ENCODE data around the gene CAPZA2. TPM values are rescaled to one million over a fixed set of nuclear protein-coding genes. Genes with fewer than 3 reads are reported as not detected.

CAPZA2 gene
- total and polyA plus RNA-seq, 9 of the 15 experiments (the other 6 are each of a cell fraction or from before 2014, with no cell fraction given), result 67.0 to 524 (median 176) TPM

- no peak for TF ChIP-seq GTF3C2 (IDR thresholded peaks at IDR 0.05; ENCODE audit: borderline replicate concordance, extremely low read depth, insufficient read length)
- TF ChIP-seq ZNF778 (CRISPR knock-in tag; IDR thresholded peaks at IDR 0.05), result no peak
- no peak for TF ChIP-seq SIX5 (IDR thresholded peaks at IDR 0.05; ENCODE audit: borderline replicate concordance in 1 of 2, insufficient read depth in 1 of 2, low read depth in 1 of 2, low read length in 2 of 2)
- peak; percentile 89; the same call in 1 of the 2 replicates for TF ChIP-seq PHF8 (IDR thresholded peaks at IDR 0.05; ENCODE audit: borderline replicate concordance, low read length)
- no peak for TF ChIP-seq ZHX1 (conservative IDR thresholded peaks at IDR 0.05; ENCODE audit: low read length)
- no peak for TF ChIP-seq PTTG1 (tag; IDR thresholded peaks at IDR 0.05; ENCODE audit: low read depth)
- peak; percentile 59; the same call in 1 of the 2 replicates for TF ChIP-seq GABPA (tag; conservative IDR thresholded peaks at IDR 0.05; ENCODE audit: low read depth)
- 0 out of 2 replicates have a peak, but pooled peaks have one; percentile 22 for TF ChIP-seq ZNF165 (CRISPR knock-in tag; IDR thresholded peaks at IDR 0.05; ENCODE audit: borderline replicate concordance)
- TF ChIP-seq PHF21A (IDR thresholded peaks at IDR 0.05; ENCODE audit: borderline replicate concordance, low read depth), result peak; percentile 63; the same call in 1 of the 2 replicates
- no peak for TF ChIP-seq ZZZ3 (IDR thresholded peaks at IDR 0.05)
- TF ChIP-seq TRIM28 (IDR thresholded peaks at IDR 0.05), result no peak; the same call in 1 of the 2 replicates
- peak; percentile 88 for TF ChIP-seq CREB1 (IDR thresholded peaks at IDR 0.05)
- TF ChIP-seq CREB1 (CRISPR knock-in tag; IDR thresholded peaks at IDR 0.05), result peak; percentile 93
- no peak for TF ChIP-seq PTRF (tag; IDR thresholded peaks at IDR 0.05)
- TF ChIP-seq PHB2 (IDR thresholded peaks at IDR 0.05; ENCODE audit: low read depth), result no peak
- no peak for TF ChIP-seq STAG1 (CRISPR knock-in tag; IDR thresholded peaks at IDR 0.05; ENCODE audit: borderline replicate concordance)
- TF ChIP-seq ATF7 (IDR thresholded peaks at IDR 0.05), result peak; percentile 90
Observed at GRCh38 chr7:116953906-116954838, 91.8 kb downstream of the CAPZA2 start (continued).

All from K562 (cell line).